Amniotic stem cell (primary cell): ENCODE measurements around the gene CPPED1.

Source experiments
- DNase-seq: peaks from one replicate; lab custom pipeline; 2025; lab: John Stamatoyannopoulos, UW

CPPED1 gene

DNA sequence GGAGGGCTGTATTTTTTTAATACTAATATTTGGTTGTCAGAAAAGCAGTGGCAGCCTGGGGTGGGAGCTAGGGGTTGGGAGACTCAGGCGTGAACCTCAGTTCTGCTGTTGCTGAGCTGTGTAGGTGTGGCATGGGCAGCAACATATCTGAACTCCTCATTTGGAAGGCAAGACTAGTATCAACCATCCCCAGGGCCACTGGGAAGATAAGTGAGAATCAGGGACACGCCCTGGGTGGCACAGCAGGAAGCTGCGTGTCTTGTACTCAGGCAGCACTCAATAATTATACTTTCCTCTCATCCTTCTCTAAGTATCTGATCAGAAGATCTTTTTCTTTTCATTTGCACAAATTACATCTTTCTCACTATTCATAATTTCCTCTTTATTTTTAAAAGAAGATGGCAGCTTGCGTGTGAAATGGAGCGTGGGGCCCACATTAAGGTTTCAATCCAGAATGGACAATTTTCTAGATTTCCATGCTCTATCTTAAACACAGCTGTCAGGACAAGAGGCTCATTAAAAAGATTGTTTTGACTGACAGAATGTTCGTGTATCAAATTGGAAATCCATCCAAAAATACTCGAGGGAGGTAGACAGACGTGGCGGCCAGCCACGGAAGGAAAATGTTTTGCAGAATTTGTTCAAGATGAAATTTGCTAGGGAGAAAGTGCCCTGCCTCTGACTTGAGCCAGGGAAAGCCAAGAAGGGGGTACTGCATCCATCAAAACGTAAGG is 121.1 kb downstream of the CPPED1 start:
- no peak for DNase-seq

DNA sequence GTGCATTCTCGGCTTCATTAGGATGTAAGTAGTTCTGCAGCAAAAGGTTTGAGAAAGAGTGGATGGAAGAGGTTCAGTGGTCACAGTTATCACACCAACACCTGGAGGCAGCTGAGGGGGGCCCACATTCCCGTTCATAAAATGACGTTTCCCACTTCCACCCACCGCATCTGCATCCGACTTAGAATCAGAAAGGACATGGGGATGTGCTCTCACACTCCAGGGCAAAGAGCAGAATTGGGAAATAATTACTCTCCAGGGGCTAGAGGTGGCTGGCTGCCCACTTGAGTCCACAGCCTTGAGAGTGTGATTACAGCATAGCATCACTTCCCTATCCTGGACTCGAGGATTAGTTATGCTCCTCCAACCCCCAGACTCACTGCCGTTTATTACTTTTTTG is 122.0 kb downstream of the CPPED1 start:
- no peak for DNase-seq

DNA sequence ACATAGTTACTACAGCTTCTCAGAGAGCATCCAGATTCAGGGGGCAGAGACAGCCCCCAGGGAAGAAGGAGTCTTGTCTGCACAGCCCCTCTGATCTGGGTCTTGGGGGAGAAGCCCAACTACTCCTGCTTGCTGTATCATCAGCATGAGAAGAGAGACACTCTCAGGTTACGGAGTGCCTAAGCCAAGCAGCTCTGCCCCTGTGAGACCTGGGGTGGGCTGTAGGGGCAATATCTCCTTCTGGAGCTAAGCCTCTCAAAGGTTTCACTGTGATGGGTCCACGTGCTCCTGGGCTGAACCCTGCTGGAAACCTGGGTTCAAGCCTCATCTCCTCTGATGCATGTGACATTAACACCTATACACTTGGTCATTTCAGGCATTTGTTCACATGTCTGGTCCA is 123.2 kb downstream of the CPPED1 start:
- no peak for DNase-seq

DNA sequence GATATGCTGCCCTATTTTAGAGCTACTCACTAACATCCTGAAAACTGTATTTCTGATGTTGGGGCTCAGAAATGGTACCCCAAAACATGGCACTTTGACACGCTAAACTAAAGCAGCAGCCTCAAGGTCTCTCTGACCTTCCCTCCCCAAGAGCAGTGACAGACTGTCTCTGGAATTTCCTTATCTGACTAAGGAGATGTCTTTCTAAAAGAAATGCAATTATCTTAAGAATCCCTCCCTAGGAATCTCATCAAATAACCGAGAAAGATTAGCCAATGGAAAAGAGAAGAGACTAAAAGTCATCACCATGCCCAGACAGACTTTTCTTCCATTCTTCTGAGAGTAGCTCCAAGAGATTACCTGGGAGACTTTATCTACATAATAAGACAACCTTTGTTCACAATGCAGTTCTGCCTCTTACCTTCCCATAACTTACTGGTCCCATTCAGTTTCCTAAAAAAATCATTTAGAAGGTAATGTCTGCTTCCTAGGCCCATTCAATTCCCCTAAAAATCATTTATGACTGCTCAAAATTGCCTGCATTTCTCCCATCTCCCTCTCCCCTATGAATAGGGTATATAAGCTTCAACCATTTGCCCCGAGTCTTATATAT is 123.9 kb downstream of the CPPED1 start:
- DNase-seq, result no peak

DNA sequence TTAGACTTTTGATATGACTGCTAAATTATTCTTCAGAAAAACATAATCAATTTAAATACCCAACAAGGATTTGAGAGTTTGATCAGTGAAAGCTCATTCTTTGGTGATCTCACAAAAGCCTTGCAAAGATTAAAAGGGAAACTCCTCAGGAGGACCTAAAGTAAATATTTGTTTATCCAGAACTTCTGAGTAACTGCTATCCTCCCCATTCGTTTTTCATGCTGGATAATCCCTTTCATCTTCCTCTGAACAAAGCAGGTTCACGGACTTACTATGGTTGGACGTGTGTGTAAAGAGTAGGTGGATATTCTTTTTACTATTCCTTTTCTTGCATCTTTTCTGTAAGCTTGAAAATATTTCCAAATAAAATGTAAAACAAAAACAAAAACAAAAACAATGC is 124.7 kb downstream of the CPPED1 start:
- DNase-seq, result no peak

DNA sequence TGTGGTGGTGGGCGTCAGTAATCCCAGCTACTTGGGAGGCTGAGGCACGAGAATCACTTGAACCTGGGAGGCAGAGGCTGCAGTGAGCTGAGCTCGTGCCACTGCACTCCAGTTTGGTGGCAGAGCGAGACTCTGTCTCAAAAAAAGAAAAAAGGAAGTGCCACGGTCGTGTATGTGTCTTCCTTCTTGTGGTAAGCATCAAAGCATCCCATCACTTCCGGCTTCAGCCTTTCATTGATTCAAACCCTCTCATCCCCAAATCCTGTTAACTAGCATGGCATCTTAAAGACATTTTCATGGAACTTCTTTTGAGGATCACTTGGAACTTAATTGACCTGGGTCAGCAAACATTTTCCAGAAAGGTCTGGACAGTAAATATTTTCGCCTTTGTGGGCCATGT is 126.2 kb downstream of the CPPED1 start:
- no peak for DNase-seq

DNA sequence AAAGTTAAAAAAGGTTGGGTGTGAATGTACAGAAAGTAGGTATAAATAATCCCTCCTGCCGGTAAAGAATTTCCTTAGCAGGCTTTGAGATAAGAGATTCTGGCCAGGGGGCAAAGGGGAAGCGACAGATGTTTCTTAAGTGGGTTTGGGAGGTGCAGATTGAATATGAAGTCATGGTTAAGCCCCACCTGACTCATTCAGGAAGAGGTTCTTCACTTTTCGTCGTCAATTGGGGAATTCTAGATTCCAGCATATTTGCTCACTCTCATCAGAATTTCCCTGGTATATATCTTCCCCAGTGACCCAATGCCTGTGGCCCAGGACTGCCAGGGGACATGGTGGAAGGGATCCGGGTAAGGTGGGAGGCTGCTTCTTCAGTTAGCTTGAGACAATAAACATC is 127.8 kb downstream of the CPPED1 start:
- DNase-seq, result peak; percentile 64

DNA sequence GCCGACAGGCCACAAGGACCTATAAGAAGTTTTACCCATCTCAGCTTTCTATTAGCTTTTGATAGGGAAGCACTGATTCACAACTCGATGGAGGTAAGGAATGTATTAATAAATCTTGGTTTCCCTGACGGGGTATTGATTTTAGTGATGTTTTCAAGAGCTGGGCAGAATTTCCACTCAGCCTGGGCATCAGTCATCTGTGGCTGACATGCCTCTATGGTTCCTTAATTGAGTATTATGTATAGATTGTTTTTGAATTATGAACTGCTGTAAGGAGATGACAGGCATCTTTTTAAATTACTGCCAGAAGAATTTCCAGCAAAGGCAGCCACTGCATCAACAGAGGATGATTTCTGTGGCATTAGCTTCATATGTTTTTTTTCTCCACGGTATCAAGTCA is 128.6 kb downstream of the CPPED1 start:
- no peak for DNase-seq

DNA sequence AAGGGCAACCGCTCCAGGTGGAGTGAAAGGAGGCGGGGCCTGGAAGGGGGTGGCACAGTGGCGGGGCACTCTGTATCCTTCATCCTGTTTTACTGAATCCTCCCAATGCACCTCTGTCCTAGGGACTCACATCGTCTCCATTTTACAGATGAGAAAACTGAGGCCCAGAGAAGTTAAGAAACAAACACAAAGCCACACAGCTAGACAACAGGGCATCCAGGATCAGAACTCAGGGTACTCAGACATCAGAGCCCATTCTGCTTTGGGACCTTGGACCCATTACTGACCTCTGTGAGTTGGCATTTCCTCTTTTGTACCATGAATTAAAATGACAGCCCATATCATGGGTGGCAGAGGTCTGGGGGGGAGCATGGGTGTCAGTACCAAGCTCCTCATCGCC is 129.2 kb downstream of the CPPED1 start:
- DNase-seq, result no peak

DNA sequence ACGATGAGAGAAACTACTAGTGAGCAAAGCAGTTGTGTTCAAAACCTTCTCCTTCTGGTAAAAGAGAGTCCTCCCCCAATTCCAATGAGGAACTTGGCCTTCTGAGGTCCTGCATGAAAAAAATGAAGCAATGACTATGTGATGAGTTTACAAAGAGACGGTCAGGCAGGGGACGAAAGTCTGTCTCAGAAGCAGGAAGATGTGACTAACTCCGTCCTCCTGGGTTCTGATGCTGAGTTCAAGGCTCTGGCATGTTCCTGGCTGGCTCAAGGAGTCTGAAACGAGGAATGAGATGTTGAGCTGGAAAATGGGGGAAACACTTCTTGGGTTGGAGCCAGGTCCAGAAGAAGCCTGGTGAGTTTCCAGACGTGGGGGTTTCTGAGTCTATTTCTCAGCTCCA is 129.6 kb downstream of the CPPED1 start:
- no peak for DNase-seq

DNA sequence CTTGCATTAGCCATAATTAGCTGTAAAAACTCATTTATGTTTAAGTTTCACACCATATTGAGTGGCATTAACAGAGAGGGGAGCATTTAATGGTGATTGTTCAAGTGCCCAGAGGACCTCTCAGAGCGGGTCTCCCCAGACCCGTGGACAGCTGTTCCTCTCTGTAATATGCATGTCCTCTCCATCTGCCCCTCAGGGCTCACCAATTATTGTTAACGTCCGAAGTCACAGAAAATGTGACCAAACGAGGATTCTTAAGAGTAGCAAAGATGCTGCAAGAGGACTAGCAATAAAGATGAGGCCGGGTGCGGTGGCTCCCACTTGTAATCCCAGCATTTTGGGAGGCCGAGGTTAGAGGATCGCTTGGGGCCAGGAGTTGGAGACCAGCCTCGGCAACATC is 130.2 kb downstream of the CPPED1 start:
- DNase-seq, result no peak

DNA sequence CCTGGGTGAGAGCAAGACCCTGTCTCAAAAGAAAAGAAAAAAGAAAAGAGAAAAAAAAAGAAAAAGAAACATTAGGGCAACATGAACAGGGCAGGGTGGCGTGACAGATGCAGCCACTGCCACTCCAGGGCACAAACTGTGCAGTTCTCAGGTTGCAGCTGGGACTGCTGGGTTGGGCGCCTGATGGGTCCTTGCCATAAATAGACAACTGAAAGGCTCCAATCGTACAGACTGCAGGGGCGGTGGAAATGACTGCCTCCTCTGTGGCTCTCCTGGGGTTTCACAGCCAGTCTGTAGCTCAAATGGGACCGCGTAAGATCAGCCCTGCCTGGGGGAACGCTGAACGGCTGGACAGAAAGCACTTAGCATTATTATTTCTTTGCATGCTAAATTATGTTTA is 130.7 kb downstream of the CPPED1 start:
- DNase-seq, result no peak

DNA sequence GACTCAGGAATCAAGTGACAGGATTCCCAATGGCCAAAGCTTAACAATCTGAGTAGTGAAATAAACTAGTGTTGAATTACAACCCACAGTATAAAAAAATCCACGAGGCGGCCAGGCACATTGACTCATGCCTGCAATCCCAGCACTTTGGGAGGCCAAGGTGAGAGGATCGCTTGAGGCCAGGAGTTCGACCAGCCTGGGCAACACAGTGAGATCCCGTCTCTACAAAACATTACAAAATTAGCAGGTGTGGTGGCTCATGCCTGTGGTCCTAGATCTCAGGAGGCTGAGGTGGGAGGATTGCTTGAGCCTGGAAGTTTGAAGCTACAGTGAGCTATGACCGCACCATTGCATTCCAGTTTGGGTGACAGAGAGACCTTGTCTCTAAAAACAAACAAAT is 133.8 kb downstream of the CPPED1 start:
- DNase-seq, result no peak

DNA sequence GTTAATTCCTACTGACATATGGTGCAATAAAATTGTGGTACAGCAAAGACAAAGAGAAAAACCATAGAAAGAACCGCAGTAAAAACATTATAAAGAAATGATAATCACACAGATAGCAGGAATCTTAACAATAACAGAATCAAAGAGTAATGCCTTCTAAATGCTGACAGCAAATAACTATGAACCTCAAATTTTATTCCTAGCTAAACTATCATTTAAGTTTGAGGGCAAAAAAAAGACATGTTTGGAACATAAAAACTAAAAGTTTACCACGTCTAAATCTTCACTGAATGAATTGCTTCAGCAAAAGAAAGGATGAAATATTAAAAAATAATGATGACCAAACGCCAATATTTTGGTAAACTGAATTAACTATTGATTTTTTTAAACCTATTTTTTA is 135.8 kb downstream of the CPPED1 start:
- DNase-seq, result no peak

DNA sequence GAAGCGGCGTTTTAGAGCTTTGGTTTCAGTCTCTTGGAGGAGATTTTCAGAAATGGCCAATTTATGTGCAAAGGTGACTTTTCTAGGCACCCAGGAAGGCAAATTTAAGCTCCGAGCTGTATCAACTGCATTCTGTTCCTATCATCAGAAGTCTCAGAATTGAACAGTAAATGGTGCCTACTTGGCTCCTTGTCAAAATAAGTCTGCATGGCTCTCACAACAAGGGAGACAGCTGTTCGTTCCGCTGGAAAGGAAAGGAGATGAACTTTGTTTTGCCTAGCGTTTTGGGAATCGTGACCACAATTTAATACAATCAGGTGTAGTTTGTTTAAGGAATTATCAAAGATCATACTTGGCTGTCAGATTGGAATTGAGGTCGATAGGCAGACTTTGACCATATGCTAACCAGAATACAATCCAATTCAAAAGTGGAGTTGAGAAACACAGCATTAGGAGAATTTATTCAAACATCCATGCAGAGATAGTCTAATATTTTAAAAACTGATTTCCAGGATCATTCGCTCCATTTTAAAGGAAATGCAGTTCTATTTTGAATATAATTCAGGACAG is 139.4 kb downstream of the CPPED1 start:
- DNase-seq, result no peak

DNA sequence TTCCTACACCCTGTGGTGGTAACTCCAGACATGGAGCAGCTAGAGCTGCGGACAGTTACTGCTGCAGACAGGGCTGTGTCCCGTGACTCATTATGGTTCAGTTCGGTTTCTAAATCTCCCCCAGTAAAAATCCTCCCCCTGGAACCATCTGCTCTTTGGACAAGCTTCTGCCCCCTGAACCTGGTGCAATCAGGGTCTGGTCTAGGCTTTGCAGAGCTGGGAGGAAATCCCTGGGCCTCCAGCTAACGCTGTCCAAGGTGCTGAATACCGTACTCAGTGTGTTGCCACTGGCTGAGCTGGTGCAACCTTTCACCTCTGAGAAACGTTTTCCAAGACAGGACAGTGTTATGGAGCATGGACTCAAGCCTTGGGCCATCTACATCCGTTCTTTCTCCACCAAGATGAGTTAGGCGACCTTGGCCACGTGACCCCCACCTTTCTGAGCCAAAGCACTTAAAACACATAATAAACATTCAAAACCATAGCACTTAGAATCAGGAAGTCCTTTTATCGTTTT is 142.0 kb downstream of the CPPED1 start:
- no peak for DNase-seq

DNA sequence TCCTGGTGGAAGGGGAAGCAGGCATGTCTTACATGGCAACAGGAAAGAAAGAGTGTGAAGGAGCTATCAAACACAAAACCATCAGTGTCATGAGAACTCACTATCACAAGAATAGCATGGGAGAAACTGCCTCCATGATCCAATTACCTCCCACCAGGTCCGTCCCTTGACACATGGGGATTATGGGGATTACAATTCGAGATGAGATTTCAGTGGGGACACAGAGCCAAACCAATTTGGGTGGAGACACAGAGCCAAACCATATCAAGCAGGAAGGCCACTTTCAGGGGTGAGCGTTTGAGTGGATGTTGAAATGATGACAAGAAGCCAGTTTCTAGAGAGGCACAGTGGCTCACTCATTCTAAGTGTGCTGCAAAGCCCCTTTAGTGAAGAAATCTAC is 143.8 kb downstream of the CPPED1 start:
- DNase-seq, result no peak

DNA sequence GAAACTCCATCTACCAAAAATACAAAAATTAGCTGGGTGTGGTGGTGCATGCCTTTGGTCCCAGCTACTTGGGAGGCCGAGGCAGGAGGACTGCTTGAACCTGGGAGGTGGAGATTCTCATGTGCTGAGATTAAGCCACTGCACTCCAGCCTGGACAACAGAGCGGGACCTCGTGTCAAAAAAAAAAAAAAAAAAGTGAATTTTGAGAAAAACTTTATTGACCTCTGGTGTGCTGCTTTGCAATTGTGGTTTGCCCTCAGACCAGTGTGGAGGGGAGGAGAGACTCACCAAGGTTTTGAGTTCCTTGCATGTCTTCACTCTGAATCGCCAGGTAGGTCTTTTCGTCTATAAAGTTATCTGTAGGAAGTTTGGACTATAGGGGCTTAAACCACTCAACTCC is 145.2 kb downstream of the CPPED1 start:
- no peak for DNase-seq

DNA sequence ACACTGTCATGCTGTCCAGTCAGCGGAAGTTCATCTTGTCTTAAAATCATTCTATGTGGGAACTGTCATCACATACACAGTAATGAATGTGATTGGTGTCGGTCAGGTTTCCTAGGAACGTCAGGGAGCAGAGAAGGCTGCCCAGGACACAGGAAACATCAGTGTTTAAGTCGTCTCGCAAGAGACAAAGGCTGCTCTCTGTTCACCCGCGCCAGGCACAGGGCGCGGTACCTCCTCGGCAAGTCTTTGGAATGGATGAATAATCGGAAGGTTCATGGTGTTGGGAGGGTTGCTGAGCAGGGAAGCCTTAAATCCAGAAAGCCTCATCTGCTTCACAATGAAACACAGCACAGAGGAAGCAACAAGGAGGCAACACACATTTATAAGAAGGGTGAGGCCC is 148.2 kb downstream of the CPPED1 start:
- DNase-seq, result no peak

DNA sequence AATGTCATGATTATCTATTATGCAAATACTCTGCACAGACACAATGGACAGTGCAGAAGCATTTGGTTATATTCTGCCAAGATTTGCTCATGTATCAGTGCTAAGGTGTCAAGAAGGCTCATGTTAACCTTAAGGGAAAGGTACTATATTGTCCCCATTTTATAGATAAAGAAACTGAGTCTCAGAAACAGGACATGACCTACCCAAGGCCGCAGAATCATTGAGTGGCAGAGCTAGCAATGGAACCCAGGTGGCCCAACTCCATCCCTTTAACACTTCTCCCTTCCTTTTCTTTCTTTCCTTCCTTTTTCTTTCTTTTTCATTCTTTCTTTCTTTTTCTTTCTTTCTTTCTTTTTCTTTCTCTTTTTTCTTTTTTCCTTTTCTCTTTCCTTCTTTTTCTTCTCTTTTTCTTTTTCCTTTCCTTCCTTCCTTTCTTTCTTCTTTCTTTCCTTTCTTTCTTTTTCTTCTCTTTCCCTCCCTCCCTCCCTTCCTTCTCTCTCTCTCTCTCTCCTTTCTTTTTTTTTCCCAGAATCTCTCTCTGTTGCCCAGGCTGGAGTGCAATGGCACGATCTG is 149.8 kb downstream of the CPPED1 start:
- DNase-seq, result no peak

DNA sequence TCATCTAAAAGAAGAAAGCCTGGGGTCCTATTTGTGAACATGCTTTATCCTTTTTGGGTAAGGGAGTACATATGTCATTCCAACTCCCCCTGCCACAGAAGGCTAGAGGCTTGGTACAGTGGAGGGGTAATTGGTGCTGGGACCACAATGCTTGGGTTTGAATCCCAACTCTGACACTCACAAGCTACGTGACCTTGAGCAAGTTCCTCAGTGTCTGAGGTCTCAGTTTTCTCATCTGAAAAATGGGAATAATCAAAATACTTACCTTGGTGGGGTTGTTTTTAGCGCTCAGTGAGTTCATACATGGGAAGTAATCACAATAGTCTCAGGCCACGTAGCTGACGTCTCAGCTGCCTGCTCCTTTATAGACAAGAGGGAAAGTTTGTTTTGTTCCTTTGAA is 150.8 kb downstream of the CPPED1 start:
- no peak for DNase-seq

DNA sequence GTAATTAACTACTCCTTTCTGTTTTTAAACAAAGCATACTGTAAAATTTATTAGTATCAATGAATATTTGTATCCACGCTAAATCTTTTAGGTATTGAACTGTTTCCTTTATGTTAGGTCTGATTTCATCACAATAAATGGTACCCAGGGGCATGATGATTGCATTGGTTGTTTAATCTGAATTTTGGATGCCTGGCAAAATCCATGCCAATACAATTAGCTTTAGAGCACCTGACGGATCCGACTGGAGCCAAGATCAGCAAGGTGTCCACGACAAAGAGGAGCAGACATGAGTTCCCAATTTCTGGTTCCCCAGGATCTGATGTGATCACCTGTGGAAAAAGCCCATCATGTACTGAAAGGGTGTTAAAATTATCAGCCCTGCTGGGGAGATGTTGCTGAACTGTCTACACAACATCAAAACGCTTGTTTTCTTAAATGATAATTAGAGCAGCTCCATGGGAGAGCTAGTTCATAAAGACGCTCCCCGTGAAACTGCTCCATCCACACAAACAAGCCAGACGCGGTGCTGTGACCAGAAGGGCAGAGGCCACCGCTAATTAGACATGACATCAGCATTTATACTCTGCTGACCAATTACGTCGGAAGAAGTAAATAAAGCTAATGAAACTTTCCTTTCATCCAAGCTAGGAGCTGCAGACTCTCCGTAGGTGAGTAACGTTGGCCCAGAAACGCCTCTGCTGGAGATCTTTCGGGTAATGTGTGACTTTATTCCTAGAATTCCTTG is 151.7 kb downstream of the CPPED1 start:
- no peak for DNase-seq

DNA sequence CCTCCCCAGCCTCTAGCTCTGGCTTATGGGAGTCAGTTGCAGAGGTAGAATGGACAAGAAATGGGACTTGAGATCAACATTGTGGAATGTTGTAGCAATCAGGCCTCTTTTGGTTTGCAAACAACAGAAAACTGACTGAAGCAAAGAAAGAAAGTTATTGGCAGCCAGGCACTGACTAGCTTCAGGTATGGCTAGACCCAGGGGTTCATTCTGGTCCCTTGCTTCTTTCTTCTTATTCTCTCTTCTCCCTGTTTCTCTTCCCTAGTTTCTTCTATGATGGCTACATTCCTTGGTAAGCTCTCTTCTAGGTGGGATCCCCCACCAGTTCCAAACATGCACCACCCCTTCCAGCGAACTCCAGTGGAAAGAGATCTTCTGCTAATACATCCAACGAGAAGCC is 154.3 kb downstream of the CPPED1 start:
- DNase-seq, result no peak
